IMR-90 (cell line): Measurements from ENCODE around the gene COX6B2. TPM values are rescaled to one million over a fixed set of nuclear protein-coding genes. Genes with fewer than 3 reads are reported as not detected.
A peak's percentile ranks its signal among the peaks of the same experiment; 100 is the strongest.

Source experiments
- ATAC-seq: fragments of 200-7000 bp; cut with Tn5 transposase; 2 replicates; pipeline ENCODE4 v1.9.1; 2020; ENCODE audit warnings: low read depth, mild to moderate bottlenecking, moderate library complexity
- BruUV-seq: library from RNA; stranded (reverse); fragments of 400-500 nt; replicated peaks from 2 replicates; lab custom pipeline; 2021; lab: Mats Ljungman, UMichigan
- CTCF ChIA-PET: fragments of 300-600 bp; formaldehyde crosslinking; extraction: SDS; loops from one replicate; lab custom pipeline; 2021; ENCODE audit warnings: antibody characterized with exemption; lab: Yijun Ruan, JAX
- POLR2A ChIA-PET: fragments of 300-600 bp; sonication (Branson Sonifier 250); formaldehyde crosslinking; loops from one replicate; lab custom pipeline; 2022; ENCODE audit warnings: antibody characterized with exemption; ENCODE audit not compliant: unreplicated experiment; lab: Charles Lee
- DNase-seq: peaks from one replicate; pipeline ENCODE4 v3.0.0; 2013
- H2AFZ ChIP-seq: replicated peaks from 2 replicates; pipeline ENCODE3; 2013; ENCODE audit warnings: low read length, mild to moderate bottlenecking; ENCODE audit not compliant: poor library complexity
- H2AK5ac ChIP-seq: 2 replicates; pipeline ENCODE4 v1.6.1; 2013; ENCODE audit warnings: low read depth, low read length, inconsistent platforms
- H2AK9ac ChIP-seq: replicated peaks from 2 replicates; pipeline ENCODE3; 2013; ENCODE audit warnings: mild to moderate bottlenecking, low read depth, low read length, moderate library complexity; ENCODE audit not compliant: poor library complexity
- H2BK120ac ChIP-seq: 2 replicates; pipeline ENCODE4 v1.6.1; 2013; ENCODE audit warnings: low read depth, low read length, inconsistent platforms
- H2BK15ac ChIP-seq: 3 replicates; pipeline ENCODE4 v1.6.1; 2013; ENCODE audit warnings: low read depth, low read length, inconsistent platforms
- H2BK20ac ChIP-seq: 2 replicates; pipeline ENCODE4 v1.6.1; 2013; ENCODE audit warnings: low read depth, mild to moderate bottlenecking, inconsistent platforms, low read length, moderate library complexity
- H2BK5ac ChIP-seq: 2 replicates; pipeline ENCODE4 v1.6.1; 2013; ENCODE audit warnings: mild to moderate bottlenecking, low read depth, low read length, inconsistent platforms; ENCODE audit not compliant: poor library complexity, severe bottlenecking
- H3K14ac ChIP-seq: replicated peaks from 2 replicates; pipeline ENCODE4 v1.6.1; 2013; ENCODE audit warnings: low read depth, low read length, inconsistent platforms
- H3K18ac ChIP-seq: 2 replicates; pipeline ENCODE4 v1.6.1; 2013; ENCODE audit warnings: low read depth, low read length, control low read depth
- H3K23ac ChIP-seq: 2 replicates; pipeline ENCODE4 v1.6.1; 2013; ENCODE audit warnings: low read depth, low read length, inconsistent platforms
- H3K27ac ChIP-seq: 2 replicates; pipeline ENCODE4 v1.5.1; 2013; ENCODE audit warnings: mild to moderate bottlenecking, control low read depth, low read length; ENCODE audit not compliant: insufficient read depth
- H3K27me3 ChIP-seq: 2 replicates; pipeline ENCODE4 v1.6.1; 2013; ENCODE audit warnings: low read length; ENCODE audit not compliant: control insufficient read depth, insufficient read depth
- H3K36me3 ChIP-seq: 2 replicates; pipeline ENCODE4 v1.6.1; 2013; ENCODE audit warnings: low read length, mixed read lengths; ENCODE audit not compliant: control insufficient read depth, insufficient read depth
- H3K4ac ChIP-seq: 2 replicates; pipeline ENCODE4 v1.6.1; 2013; ENCODE audit warnings: low read depth, low read length, inconsistent platforms
- H3K4me1 ChIP-seq: 2 replicates; pipeline ENCODE4 v1.6.1; 2013; ENCODE audit warnings: low read length, mixed read lengths; ENCODE audit not compliant: control insufficient read depth, insufficient read depth
- H3K4me2 ChIP-seq: 2 replicates; pipeline ENCODE4 v1.6.1; 2013; ENCODE audit warnings: low read depth, mild to moderate bottlenecking, control low read depth, low read length, moderate library complexity
- H3K4me3 ChIP-seq: 2 replicates; pipeline ENCODE4 v1.5.1; 2013; ENCODE audit warnings: low read depth, mild to moderate bottlenecking, control low read depth, low read length, moderate library complexity; ENCODE audit not compliant: insufficient read depth
- H3K56ac ChIP-seq: 2 replicates; pipeline ENCODE4 v1.6.1; 2013; ENCODE audit warnings: low read length, inconsistent platforms; ENCODE audit not compliant: insufficient read depth; ENCODE audit errors: extremely low read depth
- H3K79me1 ChIP-seq, 2 experiments: 2 replicates each; pipeline ENCODE4 v1.6.1; 2013; ENCODE audit warnings: low read length in 2 of 2, inconsistent platforms in 1 of 2, low read depth in 1 of 2
- H3K9ac ChIP-seq: 2 replicates; pipeline ENCODE4 v1.6.1; 2013; ENCODE audit warnings: low read depth, low read length, control low read depth
- H3K9me1 ChIP-seq: 2 replicates; pipeline ENCODE4 v1.6.1; 2013; ENCODE audit warnings: low read length, inconsistent platforms; ENCODE audit not compliant: insufficient read depth
- H3K9me3 ChIP-seq: 2 replicates; pipeline ENCODE4 v1.6.1; 2013; ENCODE audit warnings: low read length; ENCODE audit not compliant: control insufficient read depth, insufficient read depth
- H4K20me1 ChIP-seq: 2 replicates; pipeline ENCODE4 v1.6.1; 2013; ENCODE audit warnings: low read length, inconsistent platforms; ENCODE audit not compliant: insufficient read depth
- H4K5ac ChIP-seq: 2 replicates; pipeline ENCODE4 v1.6.1; 2013; ENCODE audit warnings: mild to moderate bottlenecking, low read depth, low read length, control low read depth
- H4K8ac ChIP-seq, 2 experiments: 2 replicates each; pipeline ENCODE4 v1.6.1; 2013; ENCODE audit warnings: low read depth in 2 of 2, low read length in 2 of 2, control low read depth in 1 of 2, inconsistent platforms in 1 of 2
- H4K91ac ChIP-seq: 2 replicates; pipeline ENCODE4 v1.6.1; 2013; ENCODE audit warnings: low read depth, low read length, inconsistent platforms; ENCODE audit not compliant: insufficient read depth
- BHLHE40 ChIP-seq: fragments of 150-350 bp; IDR thresholded peaks from 2 replicates; pipeline ENCODE4 v1.6.1; 2016; ENCODE audit warnings: mild to moderate bottlenecking, low read depth, low read length
- CEBPB ChIP-seq: IDR thresholded peaks from 2 replicates; pipeline ENCODE4 v1.6.1; 2012; ENCODE audit warnings: low read depth, low read length, improper control_type of control experiment
- MAFK ChIP-seq: IDR thresholded peaks from 2 replicates; pipeline ENCODE4 v1.6.1; 2012; ENCODE audit warnings: low read depth, low read length, improper control_type of control experiment
- NFE2L2 ChIP-seq: fragments of 150-350 bp; IDR thresholded peaks from 2 replicates; pipeline ENCODE4 v1.6.1; 2016; ENCODE audit warnings: low read depth, mild to moderate bottlenecking, low read length
- RAD21 ChIP-seq: IDR thresholded peaks from 2 replicates; pipeline ENCODE4 v1.6.1; 2012; ENCODE audit warnings: low read length, improper control_type of control experiment
- RCOR1 ChIP-seq: IDR thresholded peaks from 2 replicates; pipeline ENCODE4 v1.6.1; 2012; ENCODE audit warnings: mild to moderate bottlenecking, low read length, improper control_type of control experiment; ENCODE audit not compliant: insufficient replicate concordance
- RFX5 ChIP-seq: IDR thresholded peaks from 2 replicates; pipeline ENCODE4 v1.8.0; 2012; ENCODE audit warnings: low read depth, mild to moderate bottlenecking, low read length, moderate library complexity
- SMC3 ChIP-seq: fragments of 150-350 bp; IDR thresholded peaks from 2 replicates; pipeline ENCODE4 v1.6.1; 2016; ENCODE audit warnings: low read depth, mild to moderate bottlenecking, antibody characterized with exemption, low read length, moderate library complexity
- USF2 ChIP-seq: fragments of 150-350 bp; IDR thresholded peaks from 2 replicates; pipeline ENCODE4 v1.6.1; 2017; ENCODE audit warnings: mild to moderate bottlenecking, antibody characterized with exemption, low read length, low read depth
- WGBS, 2 experiments: methylation state at CpG; one replicate each; pipeline versions ENCODE4 v1.1.5 to v1.1.7; 2013; ENCODE audit warnings: missing lambda C conversion rate in 2 of 2; ENCODE audit not compliant: insufficient read length in 1 of 2; ENCODE audit errors: extremely low coverage in 2 of 2; 5-methylcytosine and 5-hydroxymethylcytosine counted together
- dilution Hi-C: fragments of 300-500 bp; cut with HindIII; formaldehyde crosslinking; loops from one replicate; pipeline ENCODE4 v1.14.3; 2018; ENCODE audit warnings: low sequenced_read_pairs; ENCODE audit not compliant: unreplicated experiment
- in situ Hi-C: fragments of 300-500 bp; cut with MboI; formaldehyde crosslinking; loops from 3 replicates; pipeline ENCODE4 v1.14.3; 2019; ENCODE audit warnings: low sequenced_read_pairs, inconsistent platforms, mixed read lengths
- intact Hi-C: fragments of 100-400 bp; cut with micrococcal nuclease; formaldehyde crosslinking; loops from 2 replicates; pipeline ENCODE4 v1.10.0; 2022
- polyA plus RNA-seq, 3 experiments: library from polyadenylated mRNA; depleted of rRNA; stranded (reverse); fragments of >200 nt; gene quantifications; 2 replicates each; pipeline ENCODE4 v1.2.3, GENCODE V29; 2012; ENCODE audit warnings: low replicate concordance in 1 of 3
- total RNA-seq: library from RNA; depleted of rRNA; stranded (reverse); fragments of >200 nt; gene quantifications from 2 replicates; pipeline ENCODE4 v1.2.3, GENCODE V29; 2012

Gene COX6B2
- total and polyA plus RNA-seq, 2 of the 4 experiments (the other 2 are of a cell fraction): 0.19 TPM; not detected in 1

- H3K79me1 ChIP-seq: peaks cover 19 to 49% of the 10 kb centered on the region in 2 experiments
- peaks cover 31% of the 10 kb centered on the region for H3K36me3 ChIP-seq
- H2BK15ac ChIP-seq: no peak overlapping the region
- H3K9ac ChIP-seq: no peak overlapping the region
- no peak overlapping the region for H3K4ac ChIP-seq
- peak overlapping the region; percentile 9 for H2AK9ac ChIP-seq
- H3K4me1 ChIP-seq: peaks cover 28% of the 10 kb centered on the region; the same call in 1 of the 2 replicates
- no peak overlapping the region for H2BK5ac ChIP-seq
- no peak overlapping the region for H4K5ac ChIP-seq
- H2AK5ac ChIP-seq: no peak overlapping the region
- no CpG with 5 or more reads among the region's 18 CpGs for WGBS, 2 experiments
- no peak overlapping the region for H3K14ac ChIP-seq
- intact Hi-C loops (no loop called here), in situ Hi-C loops (no loop called here), dilution Hi-C loops (no loop called here)
- no peak for TF ChIP-seq BHLHE40
- no peak for TF ChIP-seq RAD21
- TF ChIP-seq NFE2L2: no peak
- TF ChIP-seq USF2: no peak
- no peak for TF ChIP-seq CEBPB
- no peak for TF ChIP-seq RCOR1
- no peak for TF ChIP-seq MAFK
- TF ChIP-seq SMC3: no peak
- TF ChIP-seq RFX5: no peak
- ATAC-seq (no peak), DNase-seq (no peak)
- CTCF ChIA-PET: interaction anchor here (0.6 kb wide), 1 partner anchor 111 kb away, joined by 3 read pairs; no protein-coding TSS in a partner anchor
- no peak overlapping the region for H3K27ac ChIP-seq
- no peak overlapping the region for H3K18ac ChIP-seq
- H3K56ac ChIP-seq: no peak overlapping the region
- no peak overlapping the region for H3K4me3 ChIP-seq
- H2BK120ac ChIP-seq: no peak overlapping the region
- H4K91ac ChIP-seq: no peak overlapping the region
- no peak overlapping the region for H4K8ac ChIP-seq
- H3K9me3 ChIP-seq: no peaks in the 10 kb centered on the region
- no TSS peak for BruUV-seq
- H3K4me2 ChIP-seq: no peak overlapping the region
- peaks cover 31% of the 10 kb centered on the region for H3K9me1 ChIP-seq
- H3K23ac ChIP-seq: no peak overlapping the region
- POLR2A ChIA-PET: interaction anchor here (0.7 kb wide), 1 partner anchor 26 kb away, joined by 3 read pairs; no protein-coding TSS in a partner anchor
- peaks cover 51% of the 10 kb centered on the region for H4K20me1 ChIP-seq
- H3K27me3 ChIP-seq: no peaks in the 10 kb centered on the region
- H2BK20ac ChIP-seq: no peak overlapping the region
- H2AFZ ChIP-seq: no peak overlapping the region
Observed at GRCh38 chr19:55392820-55393761, 38.6 kb upstream of the COX6B2 start.
